ENCODE data around the gene TOLLIP.
"Not testable (repeated sequence)": the region's sequence is repeated elsewhere in the genome, so short reads cannot be mapped to it uniquely, and the experiment has no call there.

The TOLLIP gene

DNA sequence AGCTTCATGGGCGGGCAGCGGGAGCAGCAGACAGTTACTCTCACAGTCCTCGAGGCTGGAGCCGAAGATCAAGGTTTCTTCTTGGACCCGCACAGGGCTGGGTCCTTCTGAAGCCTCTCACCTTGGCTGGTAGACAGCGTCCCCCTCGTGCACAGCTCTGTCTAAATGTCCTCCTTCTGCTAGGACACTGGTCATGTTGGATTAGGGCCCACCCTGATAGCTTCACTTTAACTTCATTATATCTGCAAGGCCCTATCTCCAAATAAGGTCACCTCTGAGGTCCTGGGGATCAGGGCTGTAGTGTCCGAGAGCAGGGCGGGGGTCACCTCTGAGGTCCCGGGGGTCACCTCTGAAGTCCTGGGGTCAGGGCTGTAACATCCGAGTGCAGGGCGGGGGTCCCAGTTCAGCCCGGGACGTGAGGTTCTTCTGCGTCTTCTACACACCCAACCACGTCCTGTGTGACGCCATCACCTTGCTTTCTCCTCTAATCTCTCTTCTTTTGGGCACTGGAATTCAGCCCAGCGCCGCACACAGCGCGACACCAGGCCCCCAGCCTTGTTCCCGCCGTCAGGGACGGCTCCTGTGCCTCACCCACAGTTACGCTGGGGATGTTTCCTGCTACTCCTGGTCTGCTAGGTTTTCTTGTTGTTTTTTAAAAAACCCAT, 34.1 kb upstream of the TOLLIP start:
- no peak for FAIRE-seq

DNA sequence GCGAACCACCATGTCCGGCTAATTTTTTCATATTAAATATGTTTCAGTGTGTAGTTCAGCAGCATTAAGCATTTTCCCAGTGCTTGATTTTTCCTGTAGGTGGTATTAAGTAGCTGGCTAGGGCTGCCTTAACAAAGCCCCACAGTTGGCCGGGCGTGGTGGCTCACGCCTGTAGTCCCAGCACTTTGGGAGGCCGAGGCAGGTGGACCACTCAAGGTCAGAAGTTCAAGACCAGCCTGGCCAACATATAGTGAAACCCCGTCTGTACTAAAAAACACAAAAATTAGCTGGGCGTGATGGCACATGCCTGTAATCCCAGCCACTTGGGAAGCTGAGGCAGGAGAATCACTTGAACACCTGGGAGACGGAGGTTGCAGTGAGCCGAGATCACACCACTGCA, 33.5 kb upstream of the TOLLIP start:
- FAIRE-seq, result no peak

DNA sequence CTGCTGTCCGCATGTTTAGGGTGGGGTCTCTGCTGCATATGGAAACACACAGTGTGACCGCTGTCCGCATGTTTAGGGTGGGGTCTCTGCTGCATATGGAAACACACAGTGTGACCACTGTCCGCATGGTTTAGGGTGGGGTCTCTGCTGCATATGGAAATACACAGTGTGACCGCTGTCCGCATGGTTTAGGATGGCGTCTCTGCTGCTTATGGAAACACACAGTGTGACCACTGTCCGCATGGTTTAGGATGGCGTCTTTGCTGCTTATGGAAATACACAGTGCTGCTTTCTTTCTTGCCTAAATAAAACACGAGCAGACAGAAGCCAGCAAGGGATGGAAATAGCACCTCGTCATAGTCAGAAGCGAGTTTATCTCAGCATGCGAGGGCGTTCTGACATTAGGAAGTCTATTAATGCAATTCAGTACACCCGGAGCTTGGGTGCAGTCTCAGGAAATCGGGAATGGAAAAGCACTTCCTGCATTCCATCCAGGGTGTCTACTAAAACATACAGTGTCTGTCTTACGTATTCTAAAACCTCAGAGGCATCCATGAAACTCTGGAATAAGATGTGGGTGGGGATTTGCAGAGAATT, 32.6 kb upstream of the TOLLIP start:
- peak; percentile 83 for FAIRE-seq

DNA sequence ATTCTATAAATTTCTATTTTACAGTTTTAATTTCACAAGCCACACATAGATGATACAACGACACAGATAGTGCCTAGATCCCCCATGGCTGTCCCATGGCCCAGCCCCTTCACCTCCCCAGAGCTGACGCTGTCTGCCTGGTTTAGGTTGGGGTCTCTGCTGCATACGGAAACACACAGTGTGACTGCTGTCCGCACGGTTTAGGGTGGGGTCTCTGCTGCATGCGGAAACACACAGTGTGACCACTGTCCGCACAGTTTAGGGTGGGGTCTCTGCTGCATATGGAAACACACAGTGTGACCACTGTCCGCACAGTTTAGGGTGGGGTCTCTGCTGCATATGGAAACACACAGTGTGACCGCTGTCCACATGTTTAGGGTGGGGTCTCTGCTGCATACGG, 31.8 kb upstream of the TOLLIP start:
- not testable (repeated sequence) for FAIRE-seq

DNA sequence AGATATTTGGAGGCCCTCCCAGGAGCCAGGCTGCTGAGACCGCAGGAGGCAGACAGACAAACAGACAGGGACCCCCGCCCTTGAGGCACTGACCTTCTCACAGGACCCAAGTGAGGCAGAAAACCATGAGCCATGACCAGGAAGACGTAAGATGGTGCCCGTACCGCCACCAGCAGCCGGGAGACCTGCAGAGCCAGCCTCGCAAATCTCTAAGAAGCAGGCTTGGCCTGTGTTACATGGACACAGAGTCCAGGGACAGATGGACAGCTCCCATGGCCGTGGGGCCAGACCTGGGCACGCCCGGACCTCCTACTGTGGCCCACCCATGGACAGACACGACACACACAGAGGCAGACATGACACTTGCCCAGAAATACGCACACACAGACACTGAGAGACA, 30.7 kb upstream of the TOLLIP start:
- FAIRE-seq, result no peak

DNA sequence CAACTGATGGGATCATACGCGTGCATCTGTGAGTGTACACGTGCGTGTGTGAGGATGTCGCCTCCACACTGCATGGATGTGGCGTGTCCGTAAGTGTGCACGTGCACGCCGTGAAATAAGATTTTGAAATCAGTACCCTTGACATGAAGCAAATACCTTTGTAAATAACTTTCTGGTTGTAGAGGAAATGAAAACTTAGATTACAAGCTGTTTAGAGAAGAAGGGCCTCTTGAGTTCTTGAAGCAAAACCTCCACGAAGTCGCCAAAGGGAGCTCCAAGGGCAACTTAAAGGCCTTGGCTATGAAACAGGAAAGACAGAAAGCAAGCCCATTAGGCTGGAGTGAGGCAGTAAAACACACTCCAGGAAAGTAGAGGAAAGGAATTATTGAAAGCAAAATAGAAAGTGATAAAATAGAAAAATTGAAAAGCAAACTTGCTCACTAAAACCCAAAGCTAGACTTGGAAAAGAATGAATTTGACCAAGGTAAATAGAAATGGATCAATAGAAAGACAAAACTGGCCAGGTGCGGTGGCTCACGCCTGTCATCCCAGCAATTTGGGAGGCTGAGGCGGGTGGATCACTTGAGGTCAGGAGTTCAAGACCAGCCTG, 29.7 kb upstream of the TOLLIP start:
- no peak for FAIRE-seq

DNA sequence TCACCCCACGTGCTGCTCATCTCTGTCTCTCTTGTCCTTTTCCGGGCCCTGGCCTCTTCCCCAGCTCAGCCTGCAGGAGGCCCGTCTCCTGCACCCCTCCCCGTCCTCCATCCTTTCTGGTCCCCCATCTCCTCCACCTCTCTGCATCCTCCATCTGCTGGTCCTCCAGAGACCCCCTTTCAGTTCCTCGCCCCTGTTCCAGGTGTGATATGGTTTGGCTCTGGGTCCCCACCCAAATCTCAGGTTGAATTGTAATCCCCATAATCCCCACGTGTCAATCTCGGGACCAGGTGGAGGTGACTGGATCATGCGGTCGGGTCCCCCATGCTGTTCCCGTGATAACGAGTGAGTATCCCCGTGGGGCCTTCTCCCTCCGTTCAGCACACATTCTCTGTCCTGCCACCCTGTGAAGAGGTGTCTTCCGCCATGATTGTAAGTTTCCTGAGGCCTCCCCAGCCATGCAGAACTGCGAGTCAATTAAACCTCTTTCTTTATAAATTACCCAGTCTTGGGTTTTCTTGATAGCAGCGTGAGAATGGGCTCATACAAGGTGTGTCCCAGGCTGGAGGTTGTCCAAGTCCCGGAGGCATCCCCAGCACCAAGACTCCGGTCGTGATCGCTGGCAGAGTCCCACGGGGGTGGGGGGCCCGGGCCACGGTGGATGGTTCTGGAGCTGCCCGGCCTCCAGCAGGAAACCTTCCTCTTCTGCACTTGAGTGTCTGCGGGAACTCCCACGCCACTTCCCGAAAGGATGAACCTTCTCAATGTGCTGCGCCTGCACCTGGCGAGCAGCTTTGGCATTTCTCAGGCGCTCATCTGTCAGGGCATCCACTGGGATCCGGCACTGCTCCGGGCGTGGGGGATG, 29.0 kb upstream of the TOLLIP start:
- no peak for FAIRE-seq

GRCh38 chr11:1337647-1338007, 28.2 kb upstream of the TOLLIP start:
- FAIRE-seq, result no peak

DNA sequence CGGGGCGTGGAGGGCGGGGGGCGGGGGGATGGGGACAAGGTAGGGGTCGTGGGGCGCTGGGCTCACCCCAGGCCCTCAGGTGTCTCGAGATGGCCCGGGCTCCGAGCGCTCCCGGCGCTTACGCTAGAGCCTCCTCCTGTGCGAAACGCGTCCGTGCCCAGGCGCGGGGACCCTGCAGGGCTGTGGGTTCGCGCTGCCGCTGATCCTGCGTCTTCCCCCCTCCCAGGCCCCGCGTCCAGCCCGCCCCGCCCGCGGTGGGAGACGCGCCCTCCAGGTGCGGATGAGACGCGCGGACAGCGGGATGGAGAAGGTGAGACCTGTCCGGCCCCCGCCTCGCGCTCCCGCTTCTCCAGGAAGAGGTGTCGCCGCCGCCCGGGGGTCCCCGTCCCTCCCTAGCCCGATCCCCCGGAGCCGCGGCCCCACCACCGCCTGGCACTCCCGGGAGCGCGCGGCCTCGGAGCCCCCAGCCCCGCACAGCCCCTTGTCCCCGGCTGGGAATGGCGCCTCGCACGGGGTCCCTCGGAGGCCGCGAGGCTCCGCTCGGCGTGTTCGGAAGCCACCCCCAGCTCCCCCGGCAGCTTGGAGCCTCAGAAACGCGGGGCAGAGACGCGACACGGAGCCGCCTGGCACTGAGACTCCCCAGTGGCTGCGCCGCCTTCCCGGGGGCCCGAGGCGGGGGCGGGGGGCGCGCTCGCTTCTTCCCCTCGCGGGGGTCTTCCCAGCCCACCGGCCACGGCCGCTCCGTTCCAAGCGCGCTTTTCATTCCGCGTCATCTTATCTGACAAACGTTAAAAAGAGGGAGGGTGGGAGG, 27.6 kb upstream of the TOLLIP start:
- FAIRE-seq, result no peak

DNA sequence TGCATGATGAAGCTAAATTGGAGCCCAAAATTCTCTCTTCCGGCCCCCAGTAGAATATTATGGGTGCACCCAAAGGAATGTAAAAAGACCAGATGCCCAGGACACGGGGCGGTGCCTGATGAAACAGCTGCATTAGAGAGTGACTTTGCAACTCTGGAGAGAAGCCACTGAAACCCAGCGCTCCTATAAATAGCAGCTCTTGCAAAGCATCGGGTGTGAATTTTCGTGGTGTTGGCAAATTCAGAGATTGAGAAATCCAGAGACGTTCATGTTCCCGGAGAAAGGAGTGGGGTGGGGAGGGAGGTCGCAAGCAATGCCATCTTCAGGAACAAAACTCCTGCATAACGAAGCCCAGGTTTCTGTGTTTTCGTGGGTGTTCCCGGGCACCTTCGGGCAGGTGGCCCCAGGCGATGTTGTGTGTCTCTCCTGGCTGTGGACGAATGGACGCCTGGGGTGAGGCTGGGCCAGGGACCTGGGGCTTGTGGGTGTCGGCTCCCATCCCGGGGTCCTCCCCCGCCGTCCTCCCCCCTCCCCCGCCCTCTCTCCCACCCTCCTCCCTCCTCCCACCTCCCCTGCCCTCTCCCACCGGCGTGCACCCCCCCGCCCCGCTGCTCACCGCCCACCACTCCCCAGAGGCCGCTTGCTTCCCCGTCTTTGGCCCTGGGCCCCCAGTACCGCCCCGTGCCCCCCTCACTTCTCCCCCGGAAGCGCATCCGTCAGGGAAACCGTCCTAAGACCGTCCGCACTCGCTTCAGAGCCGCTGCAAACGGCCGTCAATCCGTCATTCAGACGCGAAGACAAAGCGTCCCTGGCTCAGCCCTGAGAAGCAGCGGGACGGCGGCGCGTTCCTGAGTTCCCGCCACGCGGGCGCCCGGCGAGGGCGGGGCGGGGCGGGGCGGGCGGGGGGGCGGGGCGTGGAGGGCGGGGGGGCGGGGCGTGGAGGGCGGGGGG, 26.7 kb upstream of the TOLLIP start:
- FAIRE-seq, result no peak

DNA sequence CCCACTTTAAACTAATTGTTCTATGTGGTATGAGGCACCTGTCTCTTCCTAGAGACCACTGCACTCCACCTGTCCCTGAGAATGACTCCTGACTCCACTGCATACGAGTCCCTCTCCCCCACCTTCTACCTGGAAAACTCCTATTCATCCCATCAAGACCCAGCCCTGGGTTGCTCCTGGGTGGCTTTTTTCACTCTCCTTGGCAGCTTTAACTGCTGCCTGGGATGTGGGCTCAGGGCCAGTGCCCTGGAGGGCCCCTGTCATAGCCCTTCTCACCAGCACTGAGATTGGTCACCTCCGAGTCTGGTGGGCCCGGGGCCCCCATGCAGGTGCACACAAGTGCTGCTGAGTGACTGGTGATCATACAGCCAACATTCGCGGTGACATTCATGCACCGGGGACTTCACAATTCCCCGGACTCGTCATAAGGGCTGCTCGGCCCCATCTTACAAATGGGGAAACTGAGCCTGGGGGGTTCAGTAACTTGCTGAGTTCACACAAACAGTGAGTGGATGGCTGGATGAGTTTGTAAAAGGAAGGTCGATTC, 25.9 kb upstream of the TOLLIP start:
- no peak for FAIRE-seq

DNA sequence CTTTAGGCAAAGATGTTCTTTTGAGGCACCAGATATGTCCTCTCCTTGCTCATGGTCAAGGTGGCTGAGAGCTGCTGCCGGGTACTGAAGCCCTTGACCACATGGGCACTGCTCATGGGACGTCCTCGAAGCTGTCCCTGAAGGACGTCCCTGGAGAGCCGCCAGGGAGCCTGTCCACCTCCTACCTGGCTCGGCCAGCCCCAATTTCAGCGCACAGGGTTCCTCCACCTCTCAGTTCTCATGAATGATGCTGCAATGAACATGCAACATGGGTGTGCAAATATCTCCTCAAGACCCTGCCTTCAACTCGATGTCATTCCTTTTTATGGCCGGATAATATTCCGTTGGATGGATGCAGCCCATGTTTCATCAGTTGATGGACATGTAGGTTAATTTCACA, 24.4 kb upstream of the TOLLIP start:
- no peak for FAIRE-seq

GRCh38 chr11:1333091-1333772, 23.8 kb upstream of the TOLLIP start:
- FAIRE-seq, result no peak

- FAIRE-seq, result no peak
These were observed 21.0 kb upstream of the TOLLIP start for GRCh38 chr11:1330473-1330872.

GRCh38 chr11:1327064-1327460, 17.6 kb upstream of the TOLLIP start:
- FAIRE-seq, result no peak

- FAIRE-seq, result no peak
These were observed 17.1 kb upstream of the TOLLIP start for GRCh38 chr11:1326435-1327063.

- no peak for FAIRE-seq
These were observed 14.3 kb upstream of the TOLLIP start for GRCh38 chr11:1323774-1324173.

DNA sequence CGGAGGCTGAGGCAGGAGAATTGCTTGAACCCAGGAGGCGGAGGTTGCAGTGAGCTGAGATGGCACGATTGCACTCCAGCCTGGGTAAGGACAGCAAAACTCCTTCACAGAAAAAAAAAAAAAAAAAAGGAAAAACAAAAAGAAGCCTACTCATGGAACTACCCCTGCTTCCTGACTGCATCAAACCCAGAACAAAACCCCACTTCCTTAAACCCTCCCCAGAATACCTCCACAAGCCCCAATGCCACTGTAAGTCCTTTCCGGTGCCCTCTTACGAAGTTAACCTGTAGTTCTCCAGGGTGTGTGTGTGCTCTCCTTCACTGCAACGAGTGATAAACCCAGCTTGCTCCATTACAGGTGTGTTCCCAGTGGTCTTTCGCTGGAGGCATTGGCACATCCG, 8.6 kb upstream of the TOLLIP start:
- no peak for FAIRE-seq

DNA sequence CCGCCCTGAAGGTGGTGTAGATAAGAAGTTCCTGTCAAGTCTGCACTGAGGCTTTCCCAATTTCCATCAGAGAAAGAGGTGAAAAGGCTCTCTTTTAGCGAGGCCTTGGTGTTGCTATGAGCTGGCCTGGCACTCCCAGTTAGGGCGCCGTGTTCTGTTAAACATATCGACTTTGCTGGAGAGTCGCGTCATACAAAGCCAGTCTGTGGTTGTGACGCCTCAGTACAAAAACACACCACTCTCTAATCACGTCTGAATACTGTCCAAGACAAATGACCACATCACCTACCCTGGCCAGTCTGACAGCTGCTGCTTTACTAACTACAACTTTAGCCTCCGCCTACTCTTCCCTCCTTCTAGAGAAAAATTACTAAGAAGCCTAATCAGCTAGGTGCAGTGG, 8.0 kb upstream of the TOLLIP start:
- no peak for FAIRE-seq

GRCh38 chr11:1310772-1311468, 1.5 kb upstream of the TOLLIP start:
- FAIRE-seq, result no peak
